Activated CD4-positive, CD25-positive, alpha-beta regulatory T cell treated with anti-CD3 and anti-CD28 coated beads, Interleukin-2, amount 50 U/mL, for 72 hours (primary cell): ENCODE results near the gene TBRG4.

Experiments
- DNase-seq: peaks from one replicate; pipeline ENCODE4 v3.0.0; 2021

Gene TBRG4

DNA sequence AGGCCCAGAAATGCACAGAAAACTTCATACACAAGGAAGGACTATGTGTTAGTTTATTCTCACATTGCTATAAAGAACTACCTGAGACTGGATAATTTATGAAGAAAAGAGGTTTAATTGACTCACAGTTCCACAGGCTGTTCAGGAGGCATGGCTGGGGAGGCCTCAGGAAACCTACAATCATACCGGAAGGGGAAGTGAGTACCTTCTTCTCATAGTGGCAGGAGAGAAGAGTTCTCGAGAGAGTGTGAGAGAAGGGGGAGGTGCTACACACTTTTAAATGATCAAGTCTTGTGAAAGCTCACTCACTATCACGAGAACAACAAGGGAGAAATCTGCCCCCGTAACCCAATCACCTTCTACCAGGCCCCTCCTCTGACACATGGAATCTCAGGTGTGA lies 29.3 kb upstream of the TBRG4 start:
- no peak for DNase-seq

- no peak for DNase-seq
These were observed 27.2 kb upstream of the TBRG4 start for GRCh38 chr7:45138433-45139267.

- DNase-seq, result peak; percentile 58
These were observed 24.9 kb upstream of the TBRG4 start for GRCh38 chr7:45136106-45137060.

GRCh38 chr7:45133877-45134276 lies 22.4 kb upstream of the TBRG4 start:
- no peak for DNase-seq

DNA sequence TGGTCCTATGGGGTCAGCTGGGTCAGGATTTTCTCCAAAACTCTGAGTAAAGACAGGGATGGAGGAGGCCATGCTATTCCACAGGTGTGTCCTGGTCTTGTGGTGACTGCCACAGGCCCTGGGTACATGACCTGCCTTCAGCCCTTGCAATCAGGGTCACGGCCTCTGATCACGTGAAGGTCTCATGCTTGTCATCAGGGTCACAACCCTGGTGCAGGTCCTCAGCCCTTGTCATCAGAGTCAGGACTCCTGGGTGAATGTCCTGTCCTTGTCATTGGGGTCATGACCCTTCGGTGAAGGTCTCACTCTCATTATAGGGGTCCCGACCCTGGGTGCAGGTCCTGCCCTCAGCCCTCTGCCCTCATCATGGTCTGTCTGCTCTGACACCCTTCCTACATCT lies 21.9 kb upstream of the TBRG4 start:
- DNase-seq, result no peak

- DNase-seq, result no peak
These were observed 21.3 kb upstream of the TBRG4 start for GRCh38 chr7:45132708-45133320.

DNA sequence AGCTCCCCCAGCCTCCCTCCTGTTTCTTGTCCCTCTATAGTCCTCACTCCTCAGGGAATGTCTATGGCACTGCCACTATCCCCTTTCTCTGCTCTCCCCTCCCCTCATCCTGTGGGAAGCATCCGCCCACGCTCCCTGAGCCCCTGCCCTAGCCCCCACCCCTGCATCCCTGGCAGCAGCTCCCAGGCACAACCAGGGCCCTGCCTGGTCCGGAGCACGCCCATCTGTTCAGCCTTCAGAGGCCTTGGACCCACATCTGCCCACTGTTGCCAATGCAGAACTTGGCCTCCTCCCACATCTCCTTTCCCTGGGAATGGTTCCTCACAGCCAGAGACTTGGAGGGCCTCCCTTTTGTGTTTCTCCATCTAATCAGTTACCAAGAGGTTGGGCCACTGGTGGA lies 20.4 kb upstream of the TBRG4 start:
- DNase-seq, result no peak

- DNase-seq, result no peak
These were observed 19.4 kb upstream of the TBRG4 start for GRCh38 chr7:45130910-45131309.

DNA sequence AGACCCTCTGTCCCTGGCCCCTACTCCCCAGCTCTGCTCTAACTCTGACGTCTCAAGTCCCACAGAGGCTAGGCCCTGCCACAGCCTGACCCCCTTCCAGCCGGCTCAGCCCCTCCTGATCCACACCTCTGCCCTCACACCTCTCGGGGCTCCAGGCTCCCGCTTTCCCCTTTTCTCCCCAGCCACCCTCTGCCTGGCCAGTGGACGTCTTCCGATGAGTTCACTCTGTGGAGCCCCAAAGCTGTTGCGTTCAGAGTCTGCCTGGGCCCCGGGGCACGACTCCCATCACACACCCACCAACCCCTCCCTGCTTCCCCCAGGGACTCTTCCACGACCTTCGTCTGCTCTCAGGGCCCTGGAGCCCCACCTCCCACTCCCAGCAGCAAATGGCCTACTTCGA lies 18.4 kb upstream of the TBRG4 start:
- no peak for DNase-seq

DNA sequence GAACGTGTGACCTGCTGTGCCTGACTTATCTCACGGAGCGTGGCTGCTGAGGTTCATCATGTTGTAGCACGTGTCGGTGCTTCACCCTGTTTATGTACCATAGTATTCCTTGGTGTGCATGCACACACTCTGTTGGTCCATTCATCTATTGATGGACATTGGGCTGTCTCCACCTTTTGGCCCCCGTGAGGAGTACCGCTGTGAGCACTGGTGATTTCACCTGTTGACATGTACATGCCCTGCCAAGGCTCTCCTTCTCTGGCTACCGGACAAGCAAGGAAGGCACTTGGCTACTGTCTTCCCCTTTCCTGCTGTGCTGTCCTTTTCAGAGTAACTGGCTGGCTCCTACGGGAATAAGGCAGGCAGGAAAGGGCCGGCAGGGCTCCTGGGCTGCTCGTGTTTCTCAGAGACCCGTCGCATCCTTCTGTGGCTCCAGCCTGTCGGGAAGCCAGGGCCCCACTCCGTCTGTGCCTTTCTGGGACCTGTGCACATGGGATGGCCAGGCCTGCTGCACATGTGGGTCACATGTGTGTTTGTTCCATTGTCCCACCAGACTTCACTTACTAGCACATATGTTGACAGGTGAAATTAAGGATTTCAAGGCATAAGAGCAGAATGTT lies 17.8 kb upstream of the TBRG4 start:
- DNase-seq, result no peak

DNA sequence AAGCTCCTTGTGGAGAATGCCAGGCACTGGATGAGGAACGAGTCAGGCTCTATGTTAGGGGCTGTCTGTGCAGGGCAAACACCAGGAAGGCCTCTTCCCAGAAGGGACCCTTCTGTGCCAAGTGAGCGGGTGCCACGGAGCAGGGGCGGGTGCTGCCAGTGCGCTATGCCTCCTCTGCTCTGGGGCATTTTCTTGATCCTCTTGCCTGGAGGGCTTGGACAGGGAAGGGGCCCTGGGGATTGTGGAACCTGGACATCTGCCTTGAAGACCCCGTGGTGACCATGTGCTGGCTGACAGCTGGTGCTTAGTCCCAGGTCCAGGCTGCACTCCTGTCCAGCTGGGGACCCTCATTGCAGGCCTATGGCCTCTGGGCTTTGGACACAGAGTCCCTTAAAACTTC lies 15.4 kb upstream of the TBRG4 start:
- DNase-seq, result no peak

GRCh38 chr7:45126201-45126600 lies 14.7 kb upstream of the TBRG4 start:
- no peak for DNase-seq

DNA sequence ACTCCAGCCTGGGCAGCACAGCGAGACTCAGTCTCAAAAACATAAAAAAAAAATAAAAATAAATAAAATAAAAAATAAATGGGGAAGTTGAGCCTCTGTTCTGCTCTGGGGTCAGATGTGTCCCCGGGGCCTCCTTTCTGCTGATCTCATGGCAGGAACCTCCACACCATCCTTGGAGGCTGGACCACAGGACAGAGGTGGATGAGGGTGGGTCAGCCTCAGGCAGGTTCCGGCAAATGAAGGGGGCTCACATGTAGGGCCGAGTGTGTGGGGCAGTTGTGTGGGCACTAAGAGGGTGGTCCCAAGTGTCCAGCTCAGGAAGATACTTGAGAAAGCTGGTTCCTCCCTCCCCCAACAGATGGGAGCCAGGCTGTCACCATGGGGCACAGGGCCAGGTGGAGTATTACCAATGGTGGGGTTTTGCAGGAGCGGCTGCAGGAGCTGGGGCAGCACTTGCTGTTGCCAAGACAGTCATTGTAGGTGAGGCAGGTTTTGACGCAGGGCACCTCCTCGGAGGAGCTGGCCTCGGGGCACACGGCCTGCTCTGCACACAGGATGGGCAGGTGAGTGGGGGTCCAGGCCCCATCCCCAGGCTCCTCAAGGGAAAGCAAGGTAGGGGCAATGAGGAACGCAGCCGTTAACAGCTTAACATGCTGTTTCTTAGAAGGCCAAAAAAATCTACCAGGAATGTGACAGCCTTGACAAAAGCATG lies 13.9 kb upstream of the TBRG4 start:
- no peak for DNase-seq

GRCh38 chr7:45123913-45124710 lies 12.6 kb upstream of the TBRG4 start:
- no peak for DNase-seq

DNA sequence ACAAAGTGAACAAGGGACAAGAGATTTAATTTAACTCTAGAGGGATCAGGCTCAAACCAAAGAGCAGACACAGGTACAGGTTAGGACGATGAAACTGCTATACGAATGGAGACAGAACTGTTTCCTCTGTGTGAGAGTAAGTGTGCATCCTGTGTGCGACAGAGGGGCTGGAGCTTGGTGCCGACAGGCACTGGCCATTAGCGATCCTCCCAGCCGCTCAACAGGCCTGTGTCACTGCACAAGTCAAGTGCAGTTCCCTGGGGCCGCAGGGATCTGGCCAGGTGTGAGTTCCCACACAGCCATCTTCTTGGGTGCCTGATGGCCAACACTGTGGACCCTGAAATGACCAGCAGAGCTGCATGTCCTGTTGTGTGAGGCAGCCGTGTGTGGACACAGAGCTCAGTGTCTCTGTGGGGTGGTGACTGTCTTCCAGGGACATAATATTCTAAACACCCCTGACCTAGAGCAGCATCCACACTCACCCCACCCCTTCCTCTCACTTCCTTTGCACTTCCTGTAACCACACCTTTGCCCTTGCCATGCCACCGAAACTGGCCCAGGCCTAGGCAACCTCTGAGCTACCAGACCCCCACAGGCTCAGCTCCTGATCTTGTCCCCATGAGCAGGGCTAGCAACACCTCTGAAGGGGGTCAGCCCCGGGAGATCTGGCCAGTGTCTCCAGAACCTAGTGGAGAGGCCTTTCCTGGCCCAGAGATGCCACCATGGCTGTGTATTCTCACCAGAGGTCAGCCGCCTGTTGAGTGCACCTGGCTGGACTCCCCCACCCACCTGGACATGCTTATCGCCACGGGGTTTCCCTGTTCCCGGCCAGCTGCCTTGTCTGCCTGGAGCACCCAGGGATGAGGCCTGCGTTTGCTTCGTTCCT lies 11.7 kb upstream of the TBRG4 start:
- no peak for DNase-seq

- DNase-seq, result no peak
These were observed 8.1 kb upstream of the TBRG4 start for GRCh38 chr7:45119550-45119949.

- no peak for DNase-seq
These were observed 7.4 kb upstream of the TBRG4 start for GRCh38 chr7:45118889-45119331.

- DNase-seq, result no peak
These were observed 6.8 kb upstream of the TBRG4 start for GRCh38 chr7:45118292-45118691.

DNA sequence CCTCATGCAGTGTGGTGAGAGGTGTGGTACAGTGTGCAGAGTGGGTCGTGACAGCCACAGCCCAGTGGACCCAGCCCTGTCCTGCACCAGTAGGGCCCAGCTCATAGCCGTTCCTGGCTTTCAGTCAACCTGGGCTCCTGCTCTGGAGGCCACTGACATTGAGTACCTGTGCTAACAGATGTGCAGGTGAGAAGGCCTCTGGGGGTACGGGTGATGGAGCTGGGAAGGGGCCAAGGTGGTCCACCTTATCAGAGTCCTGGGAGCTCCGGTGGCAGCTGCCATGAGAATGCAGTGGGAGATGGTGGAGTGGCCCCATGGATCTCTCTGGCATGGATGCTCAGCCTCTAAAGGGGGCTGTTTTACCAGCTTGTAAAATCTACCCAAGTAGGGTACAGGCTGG lies 6.1 kb upstream of the TBRG4 start:
- no peak for DNase-seq

DNA sequence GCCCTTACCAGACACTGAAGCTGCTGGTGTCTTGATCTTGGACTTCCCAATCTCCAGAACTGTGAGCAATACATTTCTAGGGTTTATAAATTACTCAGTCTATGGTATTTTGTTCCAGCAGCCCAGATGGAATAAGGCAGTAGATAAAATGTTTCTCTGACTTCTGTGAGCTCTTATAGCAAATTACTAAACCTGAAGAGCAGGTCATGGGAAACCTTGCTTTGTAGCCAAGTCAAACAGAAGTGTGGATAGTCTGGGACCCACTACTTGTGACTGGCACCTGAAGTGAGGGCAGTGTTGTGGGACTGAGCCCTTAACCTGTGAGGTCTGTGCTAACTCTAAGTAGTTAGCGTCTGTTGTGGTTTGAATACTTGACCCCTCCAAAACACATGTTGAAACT lies 4.6 kb upstream of the TBRG4 start:
- DNase-seq, result no peak
